Measurements from ENCODE around the gene FZR1.

The FZR1 gene

GRCh38 chr19:3462991-3463713, 43.0 kb upstream of the FZR1 start:
- Histone ChIP-seq H2AFZ (ENCODE audit: low read depth, low read length) (no peak overlapping the region), H3K4me2 (ENCODE audit: insufficient read depth, low read length) (no peak overlapping the region), H3K4me1 (ENCODE audit: insufficient read depth, low read length) (no peaks in the 10 kb centered on the region), H4K20me1 (ENCODE audit: insufficient read depth, low read length) (peaks cover 4% of the 10 kb centered on the region; the same call in 1 of the 2 replicates), H3K9ac (ENCODE audit: low read depth, low read length) (no peak overlapping the region), H3K27me3 (ENCODE audit: insufficient read depth, low read length, poor library complexity) (no peaks in the 10 kb centered on the region), H3K4me3 (ENCODE audit: low read depth in 1 of 2, low read length in 2 of 2) (no peak overlapping the region), H3K79me2 (ENCODE audit: insufficient read depth, low read length) (no peaks in the 10 kb centered on the region), H3K36me3 (ENCODE audit: insufficient read depth, low read length) (peaks cover 22% of the 10 kb centered on the region), H3K9me3 (ENCODE audit: insufficient read depth, low read length, severe bottlenecking) (peaks cover 4% of the 10 kb centered on the region), H3K27ac (ENCODE audit: low read length) (no peak overlapping the region)
- ATAC-seq (ENCODE audit: insufficient read depth, low read depth) = no peak
- TF ChIP-seq CTCF (IDR thresholded peaks at IDR 0.05; ENCODE audit: borderline replicate concordance, extremely low read depth, low read length, poor library complexity, severe bottlenecking) (no peak), EZH2 (IDR thresholded peaks at IDR 0.05; ENCODE audit: borderline replicate concordance, low read depth, low read length, severe bottlenecking) (no peak)
- no peak for DNase-seq

- no peak overlapping the region for H3K4me2 ChIP-seq (ENCODE audit: insufficient read depth, low read length)
- H2AFZ ChIP-seq (ENCODE audit: low read depth, low read length) = no peak overlapping the region
- TF ChIP-seq CTCF (IDR thresholded peaks at IDR 0.05; ENCODE audit: borderline replicate concordance, extremely low read depth, low read length, poor library complexity, severe bottlenecking) (no peak), EZH2 (IDR thresholded peaks at IDR 0.05; ENCODE audit: borderline replicate concordance, low read depth, low read length, severe bottlenecking) (no peak)
- DNase-seq = no peak
- H3K4me1 ChIP-seq (ENCODE audit: insufficient read depth, low read length) = no peaks in the 10 kb centered on the region
- no peak for ATAC-seq (ENCODE audit: insufficient read depth, low read depth)
- no peaks in the 10 kb centered on the region for H3K79me2 ChIP-seq (ENCODE audit: insufficient read depth, low read length)
- H3K9me3 ChIP-seq (ENCODE audit: insufficient read depth, low read length, severe bottlenecking) = peaks cover 4% of the 10 kb centered on the region
- H3K27me3 ChIP-seq (ENCODE audit: insufficient read depth, low read length, poor library complexity) = no peaks in the 10 kb centered on the region
- no peak overlapping the region for H3K4me3 ChIP-seq (ENCODE audit: low read depth in 1 of 2, low read length in 2 of 2)
- H3K36me3 ChIP-seq (ENCODE audit: insufficient read depth, low read length) = peaks cover 22% of the 10 kb centered on the region
- H3K27ac ChIP-seq (ENCODE audit: low read length) = no peak overlapping the region
- H4K20me1 ChIP-seq (ENCODE audit: insufficient read depth, low read length) = peaks cover under 1% of the 10 kb centered on the region; the same call in 1 of the 2 replicates
- H3K9ac ChIP-seq (ENCODE audit: low read depth, low read length) = no peak overlapping the region
These were observed 42.2 kb upstream of the FZR1 start for GRCh38 chr19:3463714-3464586.

- no peaks in the 10 kb centered on the region for H3K4me1 ChIP-seq (ENCODE audit: insufficient read depth, low read length)
- ATAC-seq (ENCODE audit: insufficient read depth, low read depth) (no peak), DNase-seq (no peak)
- peaks cover 14% of the 10 kb centered on the region for H3K36me3 ChIP-seq (ENCODE audit: insufficient read depth, low read length)
- H2AFZ ChIP-seq (ENCODE audit: low read depth, low read length) = no peak overlapping the region
- TF ChIP-seq CTCF (IDR thresholded peaks at IDR 0.05; ENCODE audit: borderline replicate concordance, extremely low read depth, low read length, poor library complexity, severe bottlenecking) (no peak), EZH2 (IDR thresholded peaks at IDR 0.05; ENCODE audit: borderline replicate concordance, low read depth, low read length, severe bottlenecking) (no peak)
- H3K4me3 ChIP-seq (ENCODE audit: low read depth in 1 of 2, low read length in 2 of 2) = no peak overlapping the region
- 0 out of 2 replicates have a peak, but pooled peaks cover 2% of the 10 kb centered on the region for H4K20me1 ChIP-seq (ENCODE audit: insufficient read depth, low read length)
- H3K27me3 ChIP-seq (ENCODE audit: insufficient read depth, low read length, poor library complexity) = no peaks in the 10 kb centered on the region
- no peak overlapping the region for H3K4me2 ChIP-seq (ENCODE audit: insufficient read depth, low read length)
- no peaks in the 10 kb centered on the region for H3K79me2 ChIP-seq (ENCODE audit: insufficient read depth, low read length)
- peaks cover 4% of the 10 kb centered on the region for H3K9me3 ChIP-seq (ENCODE audit: insufficient read depth, low read length, severe bottlenecking)
- H3K9ac ChIP-seq (ENCODE audit: low read depth, low read length) = no peak overlapping the region
- H3K27ac ChIP-seq (ENCODE audit: low read length) = no peak overlapping the region
These were observed 41.4 kb upstream of the FZR1 start for GRCh38 chr19:3464587-3465235.

All from DND-41 (cell line).